ENCODE results near the gene BAZ2B. TPM values are rescaled to one million over a fixed set of nuclear protein-coding genes. Genes with fewer than 3 reads are reported as not detected.

BAZ2B gene
- total RNA-seq, 1 experiment from 2014 or later = 19.9 TPM

- no TSS peak for BruUV-seq (replicated peaks)
Measured at GRCh38 chr2:159462961-159463360, 153.4 kb downstream of the BAZ2B start.

More at GRCh38 chr2:159462961-159463360, 153.4 kb downstream of the BAZ2B start:
- CTCF ChIA-PET = no interaction called here
- Histone ChIP-seq H3K79me2 (ENCODE audit: insufficient read depth, low read length) (no peaks in the 10 kb centered on the region), H3K4me3 (replicated peaks in 1 of 2; ENCODE audit: low read depth in 1 of 2, low read length in 2 of 2) (no peak overlapping the region), H3K4me1 (ENCODE audit: control insufficient read depth in 1 of 2, insufficient read depth in 2 of 2, low read length in 2 of 2) (no peaks in the 10 kb centered on the region), H2AFZ (ENCODE audit: low read depth, low read length, poor library complexity, severe bottlenecking) (no peak overlapping the region), H3K9me3 (ENCODE audit: control insufficient read depth in 1 of 2, insufficient read depth in 1 of 2, low read depth in 1 of 2, low read length in 2 of 2) (no peaks in the 10 kb centered on the region), H3K4me2 (ENCODE audit: low read length) (no peak overlapping the region), H3K36me3 (ENCODE audit: control insufficient read depth in 1 of 2, insufficient read depth in 2 of 2, low read length in 2 of 2) (no peaks in the 10 kb centered on the region), H3K9me2 (ENCODE audit: insufficient read depth) (no peaks in the 10 kb centered on the region), H3K27me3 (ENCODE audit: insufficient read depth, low read length) (no peaks in the 10 kb centered on the region), H3K9ac (ENCODE audit: low read length) (no peak overlapping the region), H4K20me1 (ENCODE audit: insufficient read depth) (no peaks in the 10 kb centered on the region), H3K27ac (ENCODE audit: low read depth, low read length) (no peak overlapping the region)
- DNase-seq (ENCODE audit: low read depth, low spot score) = no peak
- POLR2A ChIA-PET = no interaction called here
- intact Hi-C loops (cut with micrococcal nuclease) = no loop called here
- ATAC-seq = no peak
- TF ChIP-seq, protein P1, sequence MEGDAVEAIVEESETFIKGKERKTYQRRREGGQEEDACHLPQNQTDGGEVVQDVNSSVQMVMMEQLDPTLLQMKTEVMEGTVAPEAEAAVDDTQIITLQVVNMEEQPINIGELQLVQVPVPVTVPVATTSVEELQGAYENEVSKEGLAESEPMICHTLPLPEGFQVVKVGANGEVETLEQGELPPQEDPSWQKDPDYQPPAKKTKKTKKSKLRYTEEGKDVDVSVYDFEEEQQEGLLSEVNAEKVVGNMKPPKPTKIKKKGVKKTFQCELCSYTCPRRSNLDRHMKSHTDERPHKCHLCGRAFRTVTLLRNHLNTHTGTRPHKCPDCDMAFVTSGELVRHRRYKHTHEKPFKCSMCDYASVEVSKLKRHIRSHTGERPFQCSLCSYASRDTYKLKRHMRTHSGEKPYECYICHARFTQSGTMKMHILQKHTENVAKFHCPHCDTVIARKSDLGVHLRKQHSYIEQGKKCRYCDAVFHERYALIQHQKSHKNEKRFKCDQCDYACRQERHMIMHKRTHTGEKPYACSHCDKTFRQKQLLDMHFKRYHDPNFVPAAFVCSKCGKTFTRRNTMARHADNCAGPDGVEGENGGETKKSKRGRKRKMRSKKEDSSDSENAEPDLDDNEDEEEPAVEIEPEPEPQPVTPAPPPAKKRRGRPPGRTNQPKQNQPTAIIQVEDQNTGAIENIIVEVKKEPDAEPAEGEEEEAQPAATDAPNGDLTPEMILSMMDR (IDR thresholded peaks at IDR 0.05 in 2 of 3, conservative IDR thresholded peaks at IDR 0.05 in 1 of 3; ENCODE audit: borderline replicate concordance in 1 of 3, insufficient read depth in 1 of 3, low read depth in 2 of 3, low read length in 2 of 3) = no peak
- TF ChIP-seq, protein P2, sequence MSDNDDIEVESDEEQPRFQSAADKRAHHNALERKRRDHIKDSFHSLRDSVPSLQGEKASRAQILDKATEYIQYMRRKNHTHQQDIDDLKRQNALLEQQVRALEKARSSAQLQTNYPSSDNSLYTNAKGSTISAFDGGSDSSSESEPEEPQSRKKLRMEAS (IDR thresholded peaks at IDR 0.05) = no peak
- no peak for TF ChIP-seq ZBTB33 (IDR thresholded peaks at IDR 0.05; ENCODE audit: extremely low read depth, insufficient replicate concordance, low read length)
- no peak for TF ChIP-seq POLR2AphosphoS5 (IDR thresholded peaks at IDR 0.05; ENCODE audit: low read depth, low read length)
- no peak for TF ChIP-seq EZH2 (IDR thresholded peaks at IDR 0.05)
- TF ChIP-seq SRF (IDR thresholded peaks at IDR 0.05; ENCODE audit: low read depth) = no peak
- TF ChIP-seq EZH2phosphoT487 (IDR thresholded peaks at IDR 0.05; ENCODE audit: borderline replicate concordance) = no peak
- TF ChIP-seq SP1 (IDR thresholded peaks at IDR 0.05; ENCODE audit: low read depth) = no peak
- no peak for TF ChIP-seq TCF7L2 (IDR thresholded peaks at IDR 0.05; ENCODE audit: borderline replicate concordance, extremely low read depth, insufficient read depth, insufficient read length)
- TF ChIP-seq ZFX (IDR thresholded peaks at IDR 0.05) = no peak
- TF ChIP-seq SIN3A (IDR thresholded peaks at IDR 0.05; ENCODE audit: low read depth) = no peak
- no peak for TF ChIP-seq CBX3 (IDR thresholded peaks at IDR 0.05; ENCODE audit: low read depth)
- no peak for TF ChIP-seq JUND (IDR thresholded peaks at IDR 0.05)
- no peak for TF ChIP-seq ELF1 (IDR thresholded peaks at IDR 0.05; ENCODE audit: borderline replicate concordance, low read depth)
- no peak for TF ChIP-seq RAD21 (IDR thresholded peaks at IDR 0.05; ENCODE audit: low read depth)
- no peak for TF ChIP-seq FOSL1 (IDR thresholded peaks at IDR 0.05; ENCODE audit: low read depth)
- no peak for TF ChIP-seq REST (IDR thresholded peaks at IDR 0.05; ENCODE audit: low read depth)
- TF ChIP-seq POLR2A (IDR thresholded peaks at IDR 0.05; ENCODE audit: borderline replicate concordance, extremely low read depth, insufficient read depth, insufficient read length) = no peak
- RAD21 ChIA-PET (ENCODE audit: low non-redundant PET in 1 of 2, low total read pairs in 2 of 2, uncharacterized antibody in 2 of 2, unreplicated experiment in 2 of 2) = no interaction called here
